T-helper 17 cell (primary cell): Measurements from ENCODE around the gene GABRA4. TPM values are rescaled to one million over a fixed set of nuclear protein-coding genes. Genes with fewer than 3 reads are reported as not detected.

Source experiments
- ATAC-seq: fragments of 150-1000 bp; cut with Tn5 transposase; 2 replicates; pipeline ENCODE4 v1.10.0; 2021; ENCODE audit warnings: mild to moderate bottlenecking, moderate library complexity
- DNase-seq, 3 donors: peaks; one replicate each; pipeline versions ENCODE4 v3.0.0 to v3.0.0-alpha.2; 2020 to 2021
- H3K9me3 ChIP-seq: one replicate; pipeline ENCODE4 v1.7.0; 2013; ENCODE audit warnings: low read length, mild to moderate bottlenecking; ENCODE audit not compliant: control insufficient read depth, poor library complexity, severe bottlenecking
- H3K27ac Mint-ChIP-seq: one replicate; pipeline ENCODE4 v1.8.0; 2022; ENCODE audit warnings: mild to moderate bottlenecking, moderate library complexity, mixed read lengths
- H3K27me3 Mint-ChIP-seq: one replicate; pipeline ENCODE4 v1.8.0; 2022; ENCODE audit warnings: mixed read lengths
- H3K36me3 Mint-ChIP-seq: one replicate; pipeline ENCODE4 v1.8.0; 2022; ENCODE audit warnings: low read depth, mixed read lengths
- H3K4me1 Mint-ChIP-seq: one replicate; pipeline ENCODE4 v1.8.0; 2022; ENCODE audit warnings: mild to moderate bottlenecking, mixed read lengths
- H3K4me3 Mint-ChIP-seq: one replicate; pipeline ENCODE4 v1.8.0; 2022; ENCODE audit warnings: mild to moderate bottlenecking, moderate library complexity, mixed read lengths
- total RNA-seq, 4 donors: library from RNA in 2 of 4; stranded (reverse) in 2 of 4; gene quantifications; one replicate each; pipeline ENCODE4 v1.2.3 and lab custom pipeline; 2022 to 2026

Gene GABRA4
- total RNA-seq, 2 donors from 2014 or later: not detected

DNA sequence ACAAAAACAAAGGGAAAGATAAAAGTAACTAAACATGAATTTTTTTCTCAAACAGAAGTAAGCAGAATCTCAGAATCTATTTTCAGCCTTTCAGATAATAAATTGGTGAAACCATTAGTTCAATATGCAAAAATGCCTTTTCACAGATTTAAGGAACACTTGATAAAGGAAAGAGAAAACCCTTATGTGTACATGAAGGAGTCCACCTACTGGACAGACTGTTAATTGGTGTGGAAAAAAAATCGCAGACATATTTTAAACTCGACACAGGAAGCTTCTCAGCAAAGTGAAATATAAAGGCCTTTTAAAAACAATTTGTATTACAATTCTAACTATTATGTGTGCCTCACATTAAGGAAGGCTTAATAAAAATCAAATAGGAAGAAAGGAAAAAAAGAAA, 106.7 kb downstream of the GABRA4 start:
- H3K4me3 Mint-ChIP-seq: no peak overlapping the region
- H3K27ac Mint-ChIP-seq: no peak overlapping the region
- peaks cover 5% of the 10 kb centered on the region for H3K27me3 Mint-ChIP-seq
- no peaks in the 10 kb centered on the region for H3K9me3 ChIP-seq
- H3K4me1 Mint-ChIP-seq: no peaks in the 10 kb centered on the region
- no peaks in the 10 kb centered on the region for H3K36me3 Mint-ChIP-seq
- no peak for DNase-seq
- ATAC-seq: no peak

DNA sequence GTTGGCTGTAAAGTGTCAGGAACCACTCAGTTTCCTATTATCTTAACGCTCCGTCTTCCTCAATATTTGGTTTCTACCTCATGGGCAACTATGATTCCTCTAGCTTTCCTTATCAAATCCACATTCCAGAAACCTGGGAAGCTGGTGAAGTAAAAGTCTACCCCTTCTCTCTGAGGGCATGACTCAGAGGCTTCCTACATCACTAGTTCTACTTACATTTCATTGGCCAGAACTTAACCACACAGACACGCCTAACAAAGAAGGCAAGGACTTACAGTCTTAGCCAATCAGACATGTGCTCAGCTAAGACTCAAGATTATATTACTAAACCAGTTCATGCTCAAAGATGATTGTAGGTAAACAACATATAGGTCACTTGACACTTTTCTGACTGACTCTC, 114.7 kb downstream of the GABRA4 start:
- ATAC-seq (no peak), DNase-seq (no peak)
- no peak overlapping the region for H3K4me3 Mint-ChIP-seq
- no peak overlapping the region for H3K27ac Mint-ChIP-seq
- H3K27me3 Mint-ChIP-seq: no peaks in the 10 kb centered on the region
- H3K4me1 Mint-ChIP-seq: no peaks in the 10 kb centered on the region
- no peaks in the 10 kb centered on the region for H3K36me3 Mint-ChIP-seq
- no peaks in the 10 kb centered on the region for H3K9me3 ChIP-seq

DNA sequence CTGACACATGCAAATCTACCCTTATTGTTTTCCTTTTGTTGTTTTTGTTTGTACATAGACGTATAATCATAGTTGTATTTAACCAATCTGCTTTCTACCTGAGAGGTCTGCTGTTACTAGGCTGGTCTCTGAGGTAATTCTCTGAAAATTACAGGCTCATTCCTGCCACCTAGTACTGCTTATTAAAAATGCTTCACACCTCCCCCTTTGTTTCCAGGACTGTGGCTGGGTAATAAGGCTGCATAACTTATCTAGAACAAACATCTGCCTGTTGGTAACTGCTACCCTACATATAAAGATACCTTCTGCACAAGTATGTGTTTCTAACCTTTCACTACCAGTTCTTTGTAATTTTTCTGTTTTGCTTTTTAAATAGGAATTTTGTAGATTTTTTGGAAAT, 118.6 kb downstream of the GABRA4 start:
- no peaks in the 10 kb centered on the region for H3K4me1 Mint-ChIP-seq
- H3K36me3 Mint-ChIP-seq: no peaks in the 10 kb centered on the region
- no peak overlapping the region for H3K27ac Mint-ChIP-seq
- no peaks in the 10 kb centered on the region for H3K27me3 Mint-ChIP-seq
- no peak overlapping the region for H3K4me3 Mint-ChIP-seq
- H3K9me3 ChIP-seq: no peaks in the 10 kb centered on the region
- DNase-seq (no peak), ATAC-seq (no peak)

DNA sequence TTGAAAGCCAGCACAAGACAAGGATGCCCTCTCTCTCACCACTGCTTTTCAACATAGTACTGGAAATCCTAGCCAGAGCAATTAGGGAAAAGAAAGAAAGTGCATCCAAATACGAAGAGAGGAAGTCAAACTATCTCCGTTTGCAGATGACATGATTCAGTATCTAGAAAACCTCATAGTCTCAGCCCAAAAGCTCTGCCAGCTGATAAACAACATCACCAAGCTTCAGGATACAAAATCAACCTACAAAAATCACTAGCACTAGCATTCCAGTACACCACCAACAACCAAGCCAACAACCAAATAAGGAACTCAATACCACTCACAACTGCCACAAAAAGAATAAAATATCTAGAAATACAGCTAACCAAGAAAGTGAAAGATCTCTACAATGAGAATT, 123.0 kb downstream of the GABRA4 start:
- H3K4me1 Mint-ChIP-seq: no peaks in the 10 kb centered on the region
- H3K36me3 Mint-ChIP-seq: no peaks in the 10 kb centered on the region
- no peak overlapping the region for H3K4me3 Mint-ChIP-seq
- H3K27me3 Mint-ChIP-seq: peaks cover 8% of the 10 kb centered on the region
- ATAC-seq (no peak), DNase-seq (no peak)
- H3K9me3 ChIP-seq: peaks cover 4% of the 10 kb centered on the region
- H3K27ac Mint-ChIP-seq: no peak overlapping the region

Other genes with a start within 250 kb of the GABRA4 start
- not detected for gene COX7B2, start 84.3 kb downstream of the GABRA4 start, total RNA-seq
- not detected for gene GABRB1, start 38.0 kb upstream of the GABRA4 start, total RNA-seq